ENCODE measurements around the gene DENND5B.
"Not testable (repeated sequence)": the region's sequence is repeated elsewhere in the genome, so short reads cannot be mapped to it uniquely, and the experiment has no call there.

Gene DENND5B

DNA sequence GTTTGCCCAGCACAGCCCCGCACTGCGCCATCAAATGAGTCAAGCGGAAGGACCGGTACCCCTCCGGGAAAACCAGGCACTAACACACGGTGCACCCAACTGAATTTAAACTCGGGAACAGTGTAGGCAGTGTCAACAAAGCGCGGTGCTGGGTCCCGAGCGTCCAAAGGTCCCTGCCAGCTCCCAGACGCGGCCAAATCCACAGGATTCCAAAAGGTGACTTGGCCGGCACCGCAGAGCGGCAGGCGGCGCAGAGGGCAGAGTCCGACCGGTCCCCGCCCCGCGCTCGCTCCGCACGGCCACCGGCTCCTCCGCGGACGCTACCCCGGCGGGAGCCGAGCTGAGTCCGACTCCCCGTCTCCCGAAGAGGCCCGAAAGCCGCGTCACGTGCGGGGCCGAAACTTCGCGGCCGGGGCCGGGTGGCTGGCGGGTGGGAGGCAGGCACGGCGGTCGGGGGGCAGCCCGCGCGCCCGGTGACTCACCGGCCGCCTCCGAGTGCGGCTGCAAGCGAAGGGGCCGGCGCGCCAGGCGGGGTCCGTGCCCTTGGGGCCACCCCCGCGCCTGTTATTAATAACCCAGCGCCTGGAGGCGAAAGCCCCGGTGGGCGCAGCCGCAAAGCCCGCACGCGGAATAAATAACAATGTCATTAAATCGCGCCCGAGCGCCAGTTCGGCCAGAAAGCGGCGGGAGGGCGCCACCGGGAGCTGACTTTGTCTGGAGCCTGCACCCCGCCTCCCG is 863 bp downstream of the DENND5B start:
- peak; percentile 70 for DNase-seq

GRCh38 chr12:31589598-31589903 is 1.4 kb downstream of the DENND5B start:
- DNase-seq: no peak

- no peak for DNase-seq
These were observed 2.0 kb downstream of the DENND5B start for GRCh38 chr12:31588976-31589375.

- no peak for DNase-seq
These were observed 4.2 kb downstream of the DENND5B start for GRCh38 chr12:31586728-31587127.

- no peak for DNase-seq
These were observed 5.0 kb downstream of the DENND5B start for GRCh38 chr12:31585895-31586294.

DNA sequence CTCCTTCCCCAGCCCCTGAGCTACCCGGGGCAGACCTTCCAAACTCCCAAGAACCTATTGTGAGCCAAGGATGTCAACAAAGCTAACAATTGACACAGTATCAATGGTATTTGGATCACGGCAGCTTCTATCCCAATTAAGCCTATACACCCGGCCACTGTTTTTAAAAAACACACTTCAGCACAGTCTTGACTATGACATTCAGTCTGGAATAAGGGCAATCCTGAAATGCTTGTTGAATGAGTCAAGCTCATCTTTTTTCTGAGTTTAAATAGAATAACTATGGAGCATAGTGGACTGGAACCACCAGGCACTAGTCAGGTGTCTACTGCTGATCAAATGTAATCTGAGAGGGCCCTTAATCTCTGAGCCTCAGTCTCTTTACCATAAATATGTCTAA is 5.7 kb downstream of the DENND5B start:
- DNase-seq: peak; percentile 74

DNA sequence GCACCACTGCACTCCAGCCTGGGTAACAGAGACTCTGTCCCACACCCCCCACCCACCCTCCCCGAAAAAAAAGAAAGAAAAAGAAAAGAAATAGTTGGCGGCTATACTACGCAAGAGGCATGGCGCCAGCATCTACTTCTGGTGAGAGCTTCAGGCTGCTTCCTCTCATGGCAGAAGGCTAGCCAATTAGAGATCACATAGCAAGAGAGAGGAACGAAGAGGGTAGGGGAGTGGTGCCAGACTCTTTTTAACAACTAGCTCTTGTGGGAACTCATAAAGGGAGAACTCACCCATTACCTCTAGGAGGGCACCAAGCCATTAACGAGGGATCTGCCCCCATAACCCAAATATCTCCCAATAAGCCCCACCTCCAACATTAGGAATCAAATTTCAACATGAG is 6.2 kb downstream of the DENND5B start:
- DNase-seq: no peak

DNA sequence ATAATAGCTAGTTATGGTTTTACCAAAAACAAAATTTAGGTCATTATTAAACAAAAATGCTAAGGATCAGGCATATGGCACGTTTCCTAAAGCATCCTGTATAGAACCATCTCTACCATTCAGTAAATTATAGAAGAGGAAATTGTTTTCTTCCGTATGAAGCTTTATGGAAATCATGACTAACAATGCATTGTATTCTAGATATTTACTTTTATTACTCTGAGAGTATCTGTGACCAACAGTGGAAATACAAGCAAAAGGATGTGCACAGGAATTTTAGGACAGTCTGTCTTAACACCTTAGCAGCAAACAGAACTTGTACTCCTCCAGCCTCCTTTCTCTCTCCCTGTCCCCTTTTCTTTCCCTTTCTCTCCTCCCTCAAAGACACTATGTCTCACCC is 7.1 kb downstream of the DENND5B start:
- DNase-seq: no peak

- peak; percentile 50 for DNase-seq
These were observed 8.8 kb downstream of the DENND5B start for GRCh38 chr12:31582155-31582554.

GRCh38 chr12:31578632-31579031 is 12.3 kb downstream of the DENND5B start:
- DNase-seq: no peak

- no peak for DNase-seq
These were observed 15.9 kb downstream of the DENND5B start for GRCh38 chr12:31574803-31575575.

DNA sequence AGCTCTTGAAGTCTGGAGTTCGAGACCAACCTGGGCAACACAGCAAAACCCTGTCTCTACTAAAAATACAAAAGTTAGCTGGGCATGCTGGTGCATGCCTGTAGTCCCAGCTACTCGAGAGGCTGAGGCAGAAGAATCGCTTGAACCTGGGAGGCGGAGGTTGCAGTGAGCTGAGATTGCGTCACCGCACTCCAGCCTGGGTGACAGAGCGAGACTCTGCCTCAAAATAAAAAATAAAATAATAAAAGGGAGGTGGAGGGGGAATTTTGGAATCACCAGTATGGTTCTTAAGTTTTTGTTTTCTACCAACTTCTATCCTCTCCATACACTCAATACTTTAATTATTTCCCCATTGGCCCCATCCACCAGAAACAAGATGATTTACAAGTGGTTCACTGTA is 16.6 kb downstream of the DENND5B start:
- DNase-seq: not testable (repeated sequence)

- no peak for DNase-seq
These were observed 17.9 kb downstream of the DENND5B start for GRCh38 chr12:31572900-31573600.

DNA sequence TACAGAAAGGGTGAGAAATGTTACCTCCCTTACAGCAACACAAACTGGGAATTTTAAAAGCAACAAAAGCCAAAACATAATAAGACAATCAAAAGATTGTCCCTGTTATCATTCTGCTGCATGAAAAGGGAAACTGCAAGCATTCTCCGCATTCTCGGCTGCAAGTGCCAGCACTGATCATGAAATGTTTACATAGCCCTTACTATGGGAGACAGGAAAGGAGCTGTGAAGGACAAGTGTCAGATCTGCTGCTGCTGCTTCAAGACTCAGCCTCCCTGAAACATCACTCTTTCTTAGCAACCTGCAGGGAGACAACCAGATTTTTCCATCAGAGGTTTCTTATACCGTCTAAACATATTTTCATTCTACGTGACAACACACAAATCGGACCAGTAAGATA is 20.1 kb downstream of the DENND5B start:
- no peak for DNase-seq

- not testable (repeated sequence) for DNase-seq
These were observed 21.4 kb downstream of the DENND5B start for GRCh38 chr12:31569517-31569916.

GRCh38 chr12:31568498-31568897 is 22.4 kb downstream of the DENND5B start:
- no peak for DNase-seq

DNA sequence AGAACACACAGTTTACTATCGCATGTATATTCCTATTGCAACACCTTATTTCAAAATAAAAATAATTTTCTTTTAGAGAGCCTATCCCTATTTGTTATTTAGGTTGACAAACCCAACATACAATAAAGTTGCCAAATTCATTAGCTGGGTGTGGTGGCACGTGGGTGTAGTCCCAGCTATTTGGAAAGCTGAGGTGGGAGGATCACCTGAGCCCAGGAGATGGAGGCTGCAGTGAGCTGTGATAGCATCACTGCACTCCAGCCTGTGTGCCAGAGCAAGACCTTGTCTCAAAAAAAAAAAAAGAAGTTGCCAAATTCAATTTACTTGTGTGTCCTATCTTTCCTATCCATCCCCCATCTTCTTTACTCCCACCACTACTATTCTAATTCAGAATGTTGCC is 23.9 kb downstream of the DENND5B start:
- DNase-seq: no peak

- DNase-seq: no peak
These were observed 24.4 kb downstream of the DENND5B start for GRCh38 chr12:31566547-31566946.

DNA sequence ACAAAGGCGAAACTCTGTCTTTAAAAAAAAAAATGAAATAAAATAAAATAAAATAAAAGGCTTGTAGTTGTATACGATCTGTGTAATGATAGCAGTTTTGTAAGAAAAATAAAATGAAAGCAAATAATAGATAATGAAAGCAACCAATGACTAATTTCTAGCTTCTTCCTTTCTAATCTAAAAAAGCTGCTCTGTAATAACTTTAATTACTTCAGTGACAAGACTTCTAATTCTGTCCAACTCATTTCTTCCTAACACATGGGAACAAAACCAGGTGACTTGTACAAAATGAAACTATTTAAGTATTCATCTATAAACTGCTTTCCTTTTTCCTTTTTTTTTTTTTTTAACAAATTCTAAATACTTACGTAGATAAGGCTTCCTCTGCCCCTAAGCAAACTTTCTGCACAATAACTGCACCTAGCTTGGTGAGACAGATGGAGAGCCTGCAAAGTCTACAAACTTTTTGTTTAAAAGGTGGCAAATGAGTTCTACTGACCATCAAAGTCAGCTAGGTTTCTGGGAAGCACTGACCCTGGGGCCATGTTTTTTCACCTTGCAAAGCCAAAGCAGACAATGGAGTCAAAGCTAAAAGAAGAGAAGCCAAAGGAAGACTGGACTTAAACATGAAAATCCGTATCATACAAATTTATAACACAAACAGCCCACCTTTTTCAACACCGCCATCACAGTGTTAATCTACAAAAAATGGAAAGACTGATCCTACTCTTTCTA is 28.2 kb downstream of the DENND5B start:
- DNase-seq: no peak

DNA sequence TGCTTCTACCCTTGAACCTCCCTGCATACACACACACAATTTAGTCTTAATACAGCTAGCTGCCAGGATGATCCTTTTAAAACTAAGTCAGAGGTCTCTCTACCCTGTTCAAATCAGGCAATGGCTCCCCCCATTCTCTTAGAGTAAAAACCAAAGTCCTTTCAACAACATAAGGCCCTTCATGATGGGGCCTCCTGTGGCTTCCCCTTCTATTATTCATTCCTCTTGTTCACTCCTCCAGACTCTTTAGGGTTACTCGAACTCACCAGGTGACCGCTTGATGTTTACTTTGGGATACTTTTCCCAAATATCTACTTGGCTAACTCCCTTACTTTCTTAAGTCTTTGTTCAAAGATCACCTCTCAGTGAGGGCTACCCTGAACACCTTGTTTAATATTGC is 30.4 kb downstream of the DENND5B start:
- no peak for DNase-seq

- peak; percentile 15 for DNase-seq
These were observed 32.4 kb downstream of the DENND5B start for GRCh38 chr12:31558521-31558920.

GRCh38 chr12:31557707-31558106 is 33.2 kb downstream of the DENND5B start:
- DNase-seq: no peak

DNA sequence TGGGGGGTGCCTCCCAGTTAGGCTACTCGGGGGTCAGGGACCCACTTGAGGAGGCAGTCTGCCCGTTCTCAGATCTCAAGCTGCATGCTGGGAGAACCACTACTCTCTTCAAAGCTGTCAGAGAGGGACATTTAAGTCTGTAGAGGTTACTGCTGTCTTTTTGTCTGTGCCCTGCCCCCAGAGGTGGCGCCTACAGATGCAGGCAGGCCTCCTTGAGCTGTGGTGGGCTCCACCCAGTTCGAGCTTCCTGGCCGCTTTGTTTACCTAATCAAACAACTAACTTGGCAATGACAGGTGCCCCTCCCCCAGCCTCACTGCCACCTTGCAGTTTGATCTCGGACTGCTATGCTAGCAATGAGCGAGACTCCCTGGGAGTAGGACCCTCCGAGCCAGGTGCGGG is 35.5 kb downstream of the DENND5B start:
- DNase-seq: not testable (repeated sequence)

All from NCI-H226 (cell line).